ENCODE results near the gene COL2A1.
"Not testable (repeated sequence)": the region's sequence is repeated elsewhere in the genome, so short reads cannot be mapped to it uniquely, and the experiment has no call there.

The COL2A1 gene

DNA sequence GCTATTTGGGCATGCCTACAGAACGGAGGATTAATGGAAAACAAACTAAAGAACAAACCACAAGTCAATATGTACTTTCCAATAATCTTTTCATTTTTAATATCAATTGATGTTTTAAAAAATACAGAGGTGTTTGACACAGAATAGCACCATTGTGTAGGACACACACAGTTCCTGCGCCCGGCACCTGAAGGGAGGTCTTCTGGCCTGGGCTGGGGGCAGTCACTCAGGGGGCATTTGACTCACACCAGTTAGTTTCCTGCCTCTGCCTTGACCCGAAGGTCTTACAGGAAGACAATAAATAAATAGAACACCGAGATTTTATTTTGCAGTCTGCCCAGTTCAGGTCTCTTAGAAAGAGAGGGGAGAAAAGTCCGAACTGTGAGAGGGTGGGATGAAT is 31.4 kb downstream of the COL2A1 start:
- no peak for DNase-seq

DNA sequence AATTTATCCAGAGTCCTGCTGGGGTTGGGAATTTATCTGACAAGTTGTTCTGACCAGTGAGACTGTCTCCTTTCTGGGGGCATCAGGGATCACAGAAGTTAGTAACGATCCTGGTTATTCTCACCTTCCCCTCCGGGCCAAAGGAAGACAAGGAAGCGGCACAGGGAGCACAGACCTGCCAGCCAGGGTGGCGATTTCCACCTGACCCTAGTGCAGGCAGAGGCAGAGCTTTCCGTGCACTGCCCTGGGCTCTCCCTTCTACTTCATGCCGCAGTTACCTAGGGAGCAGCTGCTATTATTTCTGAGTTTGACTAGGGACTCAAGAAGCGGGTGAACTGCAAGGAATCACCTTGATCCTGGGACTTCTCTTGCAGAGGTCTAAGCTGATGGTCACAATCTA is 33.4 kb downstream of the COL2A1 start:
- no peak for DNase-seq

DNA sequence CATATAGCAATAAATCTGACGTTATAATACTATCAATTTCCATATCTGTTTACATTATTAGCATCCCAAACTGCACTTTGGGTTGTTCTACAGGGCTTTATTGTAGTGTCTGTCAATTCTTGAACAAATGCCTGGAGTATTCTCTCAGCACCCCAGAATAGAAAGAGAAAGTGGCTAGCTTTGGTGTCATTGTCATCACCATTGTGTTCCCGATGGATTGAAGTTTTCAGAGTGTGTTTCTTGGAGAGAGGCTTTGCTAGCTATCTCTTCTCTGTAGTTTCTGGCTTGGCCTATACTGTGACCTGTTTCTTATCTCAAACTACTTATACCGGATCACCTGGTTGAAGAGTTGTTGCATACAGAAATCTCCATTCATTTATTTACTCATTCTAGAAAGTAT is 34.4 kb downstream of the COL2A1 start:
- no peak for DNase-seq

DNA sequence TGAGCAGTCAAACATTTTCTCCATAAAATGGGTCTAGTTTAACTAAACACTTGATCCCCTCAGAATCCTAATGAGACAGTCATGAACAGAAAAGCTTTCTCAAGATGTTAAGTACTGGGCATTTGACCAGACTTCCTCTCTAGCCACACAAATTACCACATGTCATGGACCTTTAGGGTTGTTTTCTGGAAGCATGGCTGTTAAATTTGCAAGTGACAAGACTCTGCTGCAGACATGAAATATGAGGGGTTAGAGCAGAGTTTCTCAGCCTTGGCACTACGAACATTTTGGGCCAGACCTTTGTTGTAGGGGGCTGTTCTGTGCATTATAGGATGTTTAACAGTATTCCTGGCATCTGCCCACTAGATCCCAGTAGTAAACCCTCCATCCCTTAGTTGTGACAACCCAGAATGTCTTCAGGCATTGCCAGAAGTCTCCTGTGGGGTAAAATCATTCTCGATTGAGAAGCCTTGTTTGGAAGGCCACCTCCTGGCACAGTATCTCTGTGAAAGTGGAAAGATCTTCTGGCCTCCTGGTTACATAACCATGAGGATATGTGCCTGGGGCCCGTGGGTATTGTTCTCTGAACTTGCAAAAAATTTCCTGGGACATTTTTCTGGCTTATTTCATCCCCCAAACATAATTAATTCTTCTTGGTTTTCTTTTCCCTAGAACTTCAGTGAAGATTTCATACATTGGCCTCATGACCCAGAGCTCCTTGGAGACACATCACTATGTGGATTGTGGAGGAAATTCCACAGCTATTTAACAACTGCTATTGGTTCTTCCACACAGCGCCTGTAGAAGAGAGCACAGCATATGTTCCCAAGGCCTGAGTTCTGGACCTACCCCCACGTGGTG is 36.6 kb downstream of the COL2A1 start:
- no peak for DNase-seq

DNA sequence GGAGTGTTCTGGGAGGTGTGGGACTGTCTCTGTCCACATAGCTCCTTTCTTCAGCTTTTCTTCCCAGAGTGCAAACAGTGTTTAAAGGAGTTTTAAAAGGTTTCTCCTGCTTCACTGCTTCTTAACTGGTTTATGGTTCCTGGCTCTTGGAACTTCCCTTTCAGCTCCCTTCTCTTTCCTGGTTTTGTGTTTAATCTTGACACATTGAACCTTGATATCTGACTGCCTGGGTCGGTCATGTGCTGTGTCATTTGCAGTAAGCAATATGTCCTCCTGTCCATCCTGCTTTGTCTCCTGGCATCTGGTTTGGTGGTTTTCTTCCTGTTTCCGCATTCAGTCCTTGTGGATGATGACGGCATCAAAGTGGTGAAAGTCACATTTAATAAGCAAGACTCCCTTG is 38.7 kb downstream of the COL2A1 start:
- DNase-seq = no peak

DNA sequence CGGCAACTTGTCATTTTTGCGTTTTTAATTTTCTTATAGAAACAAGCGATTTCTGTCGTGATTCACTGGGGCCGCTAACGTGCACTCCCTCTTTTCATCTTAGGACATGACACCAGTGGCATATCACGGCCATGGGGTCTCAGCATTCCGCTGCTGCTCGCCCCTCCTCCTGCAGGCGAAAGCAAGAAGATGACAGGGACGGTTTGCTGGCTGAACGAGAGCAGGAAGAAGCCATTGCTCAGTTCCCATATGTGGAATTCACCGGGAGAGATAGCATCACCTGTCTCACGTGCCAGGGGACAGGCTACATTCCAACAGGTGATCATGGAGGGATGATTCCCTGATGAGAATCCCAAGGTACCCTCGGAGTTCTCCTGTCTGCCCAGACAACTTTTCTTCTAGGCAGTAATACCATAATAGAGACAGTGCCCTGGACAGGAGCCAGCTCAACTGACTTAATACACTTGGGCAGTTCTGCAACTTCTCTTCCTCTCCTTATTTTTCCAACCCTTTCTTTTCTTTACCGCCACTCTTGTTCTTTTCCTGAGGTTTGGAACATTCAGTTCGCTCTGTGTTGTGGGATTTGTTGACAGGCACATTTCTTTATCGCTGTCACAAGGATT is 40.1 kb downstream of the COL2A1 start:
- no peak for DNase-seq

DNA sequence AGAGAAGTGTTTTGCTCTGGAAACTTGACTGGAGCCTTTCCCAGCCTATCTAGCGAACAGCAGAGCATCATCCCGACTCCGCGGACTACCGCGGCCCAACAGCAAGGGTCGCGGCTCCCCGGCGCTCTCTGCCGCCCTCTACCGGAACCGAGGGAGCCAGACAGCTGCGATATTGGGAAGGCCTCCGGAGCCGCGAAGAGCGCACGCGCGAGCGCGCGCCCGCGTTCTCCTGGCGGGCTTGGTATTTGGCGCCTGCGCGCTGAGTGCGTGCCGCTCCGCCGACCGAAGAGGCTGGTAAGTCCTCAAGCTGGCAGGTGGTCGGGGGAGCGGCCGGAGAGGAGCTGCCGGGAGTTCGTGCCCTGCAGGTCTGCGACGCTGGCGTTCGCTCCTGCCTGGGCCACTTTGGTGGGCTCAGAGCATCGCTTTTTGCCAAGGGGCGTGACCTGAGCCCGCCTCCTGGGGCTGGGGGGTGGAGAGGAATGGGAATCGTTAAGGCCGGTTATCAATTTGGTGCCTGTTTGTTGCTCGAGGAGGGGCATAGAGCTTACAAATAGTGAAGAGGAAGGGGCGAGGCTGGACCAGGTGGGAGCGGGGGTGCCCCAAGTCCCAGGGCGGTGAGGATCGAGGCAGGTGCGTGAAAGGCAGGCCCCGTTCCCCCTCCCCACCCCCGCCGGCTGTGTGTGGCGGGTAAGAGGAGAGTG is 40.8 kb downstream of the COL2A1 start, which contains the start of gene TMEM106C:
TSS of gene TMEM106C (plus strand) at position 257 of the 701 bp plus-strand sequence. CDS start 641 bp downstream, outside the sequence.
- DNase-seq = peak; percentile 73 to 84

DNA sequence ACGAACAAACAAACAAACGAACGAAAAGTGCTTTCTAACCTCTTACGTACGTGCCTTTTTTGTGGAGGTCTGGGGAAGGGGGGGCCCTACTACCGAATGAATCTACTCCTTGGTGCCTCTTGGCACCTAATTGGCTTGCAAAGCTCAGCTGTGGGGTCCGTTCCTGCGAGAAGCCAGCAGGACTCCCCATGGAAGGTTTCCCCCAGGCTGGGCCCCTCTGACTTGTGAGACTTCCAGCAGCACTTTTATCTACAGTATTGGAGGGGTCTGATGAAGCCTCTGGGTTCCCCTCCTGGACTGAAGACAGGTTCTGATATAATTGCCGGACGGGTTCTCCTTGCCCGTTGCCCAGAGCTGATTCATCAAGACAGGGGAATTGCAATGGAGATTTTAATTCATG is 42.1 kb downstream of the COL2A1 start:
- DNase-seq = no peak

DNA sequence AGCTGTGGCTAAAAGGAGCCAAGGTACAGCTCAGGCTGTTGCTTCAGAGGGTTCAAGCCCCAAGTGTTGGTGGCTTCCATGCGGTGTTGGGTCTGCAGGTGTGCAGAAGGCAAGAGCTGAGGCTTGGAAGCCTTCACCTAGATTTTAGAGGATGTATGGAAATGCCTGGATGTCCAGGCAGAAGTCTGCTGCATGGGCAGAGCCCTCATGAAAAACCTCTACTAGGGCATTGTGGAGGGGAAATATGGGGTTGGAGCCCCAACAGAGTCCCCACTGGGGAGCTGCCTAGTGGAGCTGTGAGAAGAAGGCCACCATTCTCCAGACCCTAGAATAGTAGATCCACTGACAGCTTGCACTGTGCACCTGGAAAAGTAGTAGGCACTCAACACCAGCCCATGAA is 46.6 kb downstream of the COL2A1 start:
- not testable (repeated sequence) for DNase-seq

DNA sequence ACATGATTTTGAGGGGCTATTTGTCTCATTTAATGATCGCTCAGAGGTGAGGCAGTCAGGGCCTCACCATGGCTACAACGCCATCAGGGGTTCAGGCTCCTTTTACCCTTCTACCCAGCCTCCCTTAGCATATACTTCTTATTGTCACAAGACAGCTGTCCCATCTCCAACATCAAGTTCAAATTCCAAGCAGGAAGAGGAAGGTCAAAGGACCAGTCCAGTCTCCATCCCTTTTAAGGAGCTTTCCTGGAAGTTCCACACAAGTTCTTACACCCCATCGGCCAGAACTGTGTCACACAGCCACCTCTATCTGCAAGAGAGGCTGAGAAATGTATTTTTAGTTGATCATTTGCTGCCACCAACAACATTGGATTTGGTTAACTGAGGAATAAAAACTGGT is 49.2 kb downstream of the COL2A1 start:
- DNase-seq = no peak

DNA sequence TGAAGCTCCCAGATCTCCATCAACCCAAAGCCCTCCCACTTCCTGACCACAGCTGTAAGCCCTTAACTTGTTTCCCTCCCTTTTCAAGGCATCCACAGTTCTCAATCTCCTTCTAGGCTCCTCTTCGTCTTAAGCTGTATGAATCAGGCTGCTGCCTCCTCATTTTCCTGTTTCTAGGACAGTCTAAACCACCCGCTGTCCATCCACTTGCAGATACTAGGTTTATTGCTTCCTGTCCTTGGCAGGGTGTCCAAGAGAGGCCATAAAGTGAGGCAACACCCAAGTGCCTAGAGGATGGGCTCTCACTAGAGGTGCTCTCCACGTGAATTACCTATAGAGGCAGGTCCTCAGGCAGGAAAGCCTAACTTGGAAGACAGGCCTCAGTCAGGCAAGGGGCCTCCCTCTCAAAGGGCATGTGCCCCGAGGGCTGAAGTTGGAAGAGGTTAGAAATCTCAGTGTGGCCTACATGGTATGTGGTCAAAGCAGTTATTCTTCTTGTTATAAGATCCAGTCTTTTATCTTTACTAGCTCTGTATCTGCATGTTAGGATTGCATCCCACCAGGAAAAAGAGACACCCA is 49.7 kb downstream of the COL2A1 start:
- DNase-seq = no peak

DNA sequence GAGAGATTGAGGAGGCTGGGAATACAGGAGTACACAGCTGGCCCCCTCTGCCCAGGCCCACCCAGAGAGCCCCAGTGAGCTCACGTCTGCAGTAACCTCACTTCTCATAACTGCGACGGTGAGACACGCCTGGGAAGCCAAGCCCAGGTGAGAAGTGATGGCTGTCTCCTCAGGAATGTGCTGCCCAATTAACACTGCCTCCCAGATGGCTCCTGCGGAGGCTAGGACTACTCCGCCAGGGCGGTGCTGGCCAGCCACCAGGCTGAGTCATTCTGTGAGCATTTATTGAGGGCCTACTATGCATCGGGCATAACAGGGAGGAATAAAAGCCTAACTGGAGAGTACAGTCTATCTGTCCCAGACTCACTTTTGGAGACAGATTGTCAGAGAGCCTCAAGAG is 50.2 kb downstream of the COL2A1 start:
- DNase-seq = no peak

DNA sequence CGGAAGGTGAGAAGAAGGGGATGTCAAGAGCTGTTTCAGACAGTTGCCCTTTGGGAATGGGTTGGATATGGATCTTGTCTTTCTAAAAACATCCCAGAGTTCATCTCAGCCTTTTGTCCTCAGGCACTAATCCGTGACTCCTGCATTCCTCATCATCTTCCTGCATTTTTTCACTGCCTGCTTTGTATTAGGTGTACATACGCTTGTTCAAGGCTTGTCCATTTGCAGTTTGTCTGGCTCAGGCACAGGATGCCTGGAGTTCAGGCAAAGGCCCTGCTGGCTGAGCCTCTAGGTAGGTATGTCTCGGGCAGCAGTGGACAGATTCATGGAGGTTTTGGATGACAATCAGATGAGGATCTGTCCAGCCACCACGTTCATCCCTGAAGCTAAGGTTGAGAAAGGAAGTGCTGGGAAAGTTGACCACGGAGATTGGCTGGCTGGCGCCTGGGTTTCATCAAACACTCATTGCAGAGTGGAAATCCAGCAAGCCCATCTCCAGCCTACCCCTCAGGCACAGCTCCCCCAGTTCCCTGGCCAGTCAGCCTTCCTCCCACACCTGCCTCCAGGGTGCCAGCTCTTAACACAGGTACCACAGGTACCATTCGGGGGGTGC is 53.3 kb downstream of the COL2A1 start:
- DNase-seq = no peak

DNA sequence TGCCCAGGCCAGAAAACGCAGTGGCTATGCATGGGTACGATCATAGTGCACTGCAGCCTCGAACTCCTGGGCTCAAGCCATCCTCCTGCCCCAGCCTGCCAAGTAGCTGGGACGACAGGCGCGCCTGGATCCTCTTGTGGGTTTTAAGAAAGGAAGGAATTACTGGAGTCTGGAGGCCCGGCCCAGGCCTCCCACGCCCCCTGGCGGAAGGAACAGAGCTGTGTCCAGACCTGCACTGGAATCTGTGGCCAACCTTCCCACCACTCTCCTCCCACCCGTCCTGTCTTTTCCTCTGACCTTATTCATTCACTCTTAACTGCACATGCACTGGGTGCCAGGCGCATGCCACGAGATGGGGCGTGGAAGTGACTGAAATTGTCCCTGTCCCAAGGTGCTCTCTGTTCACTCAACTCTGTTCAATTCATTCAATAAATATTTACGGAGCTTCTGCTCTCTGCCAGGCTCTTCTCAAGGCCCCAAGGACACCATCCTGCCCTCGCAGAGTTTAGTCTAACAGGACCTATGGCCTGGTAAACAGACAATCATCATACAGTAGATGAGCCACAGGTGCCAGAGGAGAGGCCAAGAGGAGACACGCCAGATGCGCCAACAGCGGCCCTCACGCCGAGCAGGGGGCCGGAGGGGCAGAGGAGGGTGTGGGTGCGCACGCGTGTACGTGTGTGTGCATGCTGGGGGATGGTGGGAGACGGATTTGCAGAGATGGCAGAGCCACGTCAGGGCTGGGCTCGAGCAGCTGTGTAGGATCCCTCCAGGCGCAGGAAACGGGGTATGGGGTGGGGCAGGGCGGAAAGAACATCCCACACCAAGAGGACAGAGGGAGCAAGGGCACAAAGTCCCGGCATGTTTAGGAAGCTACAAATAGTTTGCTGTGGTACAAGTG is 54.6 kb downstream of the COL2A1 start:
- peak; percentile 10 to 17 for DNase-seq

DNA sequence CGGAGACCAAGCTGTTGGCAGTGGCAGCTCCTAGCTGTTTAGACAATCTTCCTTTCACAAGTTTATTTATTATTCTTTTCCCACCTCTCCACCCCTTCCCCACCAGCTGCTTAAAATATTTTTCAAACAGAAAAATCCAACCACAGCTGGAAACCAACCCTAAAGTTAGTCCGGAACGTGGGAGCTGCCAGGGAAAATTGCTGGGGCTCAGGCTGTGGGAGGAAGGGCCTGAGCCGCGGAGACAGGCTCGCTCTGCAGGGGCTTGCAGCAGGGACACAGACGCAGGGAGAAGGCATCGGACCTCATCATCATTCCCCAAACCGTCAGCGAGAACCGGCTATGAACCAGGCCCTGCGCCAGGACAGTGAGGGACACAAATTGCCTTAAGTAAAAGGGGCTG is 56.9 kb downstream of the COL2A1 start:
- no peak for DNase-seq

DNA sequence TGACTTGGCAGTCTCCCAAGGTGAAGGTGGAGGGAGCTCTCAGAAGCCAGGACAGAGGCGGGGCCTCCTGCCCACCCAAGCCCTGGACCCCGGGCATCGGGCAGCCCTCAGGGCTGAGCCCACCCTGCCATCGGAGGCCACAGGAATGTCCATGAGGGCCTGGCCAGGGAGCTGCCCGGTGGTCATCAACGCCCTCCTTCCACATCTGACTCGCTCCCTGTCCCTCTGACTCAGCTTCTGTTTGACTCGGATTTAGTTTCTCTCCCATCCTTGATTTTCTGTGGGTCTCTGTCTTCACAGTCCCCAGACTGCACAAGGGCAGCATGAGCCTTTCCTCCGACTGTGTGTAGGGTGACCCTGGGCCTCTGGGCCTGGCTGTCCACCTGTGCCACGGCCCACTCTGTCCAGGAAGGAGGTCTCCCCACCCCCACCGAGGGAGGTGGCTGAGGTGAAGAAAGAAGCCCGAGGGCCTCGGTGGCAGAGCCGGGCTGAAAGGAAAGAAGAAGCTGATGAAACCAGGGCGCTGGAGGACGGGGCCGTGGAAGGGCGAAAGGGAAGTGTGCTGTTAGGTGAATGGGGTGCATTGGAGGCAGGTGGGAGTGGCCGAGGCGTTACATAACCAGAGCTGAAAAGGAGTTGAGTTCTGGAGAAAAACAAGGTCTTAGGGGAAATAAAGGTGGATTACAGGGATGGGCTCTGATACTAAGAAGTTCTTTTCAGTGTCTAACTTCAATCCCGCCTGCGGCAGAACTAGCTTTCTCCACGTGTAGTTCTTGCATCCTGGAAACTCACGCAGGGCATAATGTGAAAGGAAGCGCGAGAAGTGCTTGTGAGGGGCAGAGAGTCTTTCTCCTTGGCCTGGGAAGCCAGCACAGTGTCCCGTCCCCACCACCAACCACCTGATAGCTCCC is 57.6 kb downstream of the COL2A1 start:
- no peak for DNase-seq

DNA sequence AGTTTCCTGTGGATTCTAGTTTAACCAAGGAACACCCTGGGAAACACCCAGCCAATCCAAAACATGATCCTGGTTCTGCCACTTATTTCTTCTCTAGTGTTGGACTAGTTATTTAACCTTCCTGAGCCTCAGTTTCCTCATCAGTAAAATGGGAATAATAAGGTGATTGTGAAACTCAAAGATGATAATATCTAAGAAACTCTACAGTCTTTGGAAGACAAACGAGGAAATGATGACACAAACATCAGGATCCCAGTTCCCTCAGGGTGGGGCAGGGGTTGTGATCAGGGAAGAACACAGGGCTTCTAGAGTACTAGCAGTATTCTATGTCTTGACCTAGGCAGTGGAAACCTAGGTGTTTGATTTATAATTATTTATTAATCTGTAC is 58.9 kb downstream of the COL2A1 start:
- DNase-seq = no peak

DNA sequence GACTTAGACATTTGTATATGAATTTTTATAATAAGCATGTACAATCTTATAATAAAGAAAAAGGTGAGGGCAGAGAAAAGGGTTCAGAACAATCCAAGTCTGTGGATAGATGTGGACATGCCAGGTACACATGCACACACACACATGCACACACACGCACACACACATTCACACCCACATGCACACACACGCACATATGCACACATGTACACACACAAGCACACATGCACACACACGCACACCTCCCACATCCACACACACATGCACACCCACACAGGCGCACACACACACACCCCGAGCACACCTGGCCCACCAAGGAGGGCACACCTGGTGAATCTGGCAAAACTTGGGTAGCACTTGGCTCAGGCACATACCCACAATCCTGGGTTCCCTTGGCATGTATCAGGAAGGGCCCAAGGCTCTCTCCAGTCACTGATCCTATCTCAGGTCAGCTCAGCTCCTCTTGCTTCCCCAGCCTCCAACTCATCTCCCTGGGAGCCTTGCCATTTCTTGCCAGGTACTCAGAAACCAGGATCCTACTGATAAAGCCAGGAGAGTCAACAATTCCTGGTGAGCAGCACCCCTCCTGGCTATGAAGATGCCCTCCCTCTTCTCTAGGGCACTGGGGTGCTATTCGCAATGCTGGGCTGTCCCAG is 59.5 kb downstream of the COL2A1 start:
- DNase-seq = no peak

DNA sequence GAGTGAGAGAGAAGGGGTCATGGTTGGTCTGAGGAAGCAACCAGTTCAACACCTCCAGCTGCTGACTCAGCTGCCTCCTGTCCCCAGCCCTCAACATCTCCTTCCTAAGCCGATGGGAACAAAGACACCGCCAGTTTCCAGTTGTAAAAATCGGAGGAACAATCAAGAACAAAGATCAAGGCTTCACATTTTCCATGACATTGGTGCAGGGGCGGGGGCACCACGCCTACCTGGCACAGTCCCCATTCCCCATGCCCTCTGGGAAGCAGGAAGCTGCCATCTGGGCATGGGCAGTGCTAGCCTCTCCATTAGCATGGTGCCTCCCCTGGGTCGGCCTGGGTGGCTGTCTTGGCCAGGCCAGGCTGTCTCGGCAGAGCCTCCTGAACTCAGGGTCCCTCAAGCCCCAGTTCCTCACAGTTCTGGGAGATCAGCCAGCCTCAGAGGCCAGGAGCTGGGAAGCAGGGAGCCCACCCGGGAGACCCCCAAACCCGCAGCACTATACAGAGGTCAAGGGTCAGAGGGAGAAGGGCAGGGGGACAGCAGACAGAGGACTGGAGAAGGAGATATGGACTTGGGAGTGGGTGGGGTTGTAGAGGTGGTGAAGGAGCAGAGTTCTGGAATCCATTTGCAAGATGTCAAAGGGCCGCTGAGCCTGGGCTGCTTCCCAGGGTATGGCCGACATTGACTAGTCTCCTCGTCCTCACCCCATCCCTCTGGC is 60.5 kb downstream of the COL2A1 start:
- DNase-seq = no peak
